Measurements from ENCODE around the gene PSMB7.

The PSMB7 gene

GRCh38 chr9:124347206-124347967 is 67.9 kb downstream of the PSMB7 start:
- no peak for TF ChIP-seq CTCF (conservative IDR thresholded peaks at IDR 0.05; ENCODE audit: control insufficient read depth, insufficient read depth, low read depth, low read length)
- H3K4me3 ChIP-seq (ENCODE audit: control insufficient read depth, low read depth, low read length), result no peak overlapping the region
- no peak for DNase-seq (ENCODE audit: low read depth)

- DNase-seq (ENCODE audit: low read depth), result no peak
- no peak for TF ChIP-seq CTCF (conservative IDR thresholded peaks at IDR 0.05; ENCODE audit: control insufficient read depth, insufficient read depth, low read depth, low read length)
- H3K4me3 ChIP-seq (ENCODE audit: control insufficient read depth, low read depth, low read length), result no peak overlapping the region
These were observed 68.7 kb downstream of the PSMB7 start for GRCh38 chr9:124346347-124347163.

GRCh38 chr9:124345751-124346281 is 69.4 kb downstream of the PSMB7 start:
- DNase-seq (ENCODE audit: low read depth), result no peak
- no peak for TF ChIP-seq CTCF (conservative IDR thresholded peaks at IDR 0.05; ENCODE audit: control insufficient read depth, insufficient read depth, low read depth, low read length)
- no peak overlapping the region for H3K4me3 ChIP-seq (ENCODE audit: control insufficient read depth, low read depth, low read length)

GRCh38 chr9:124345063-124345462 is 70.2 kb downstream of the PSMB7 start:
- no peak overlapping the region for H3K4me3 ChIP-seq (ENCODE audit: control insufficient read depth, low read depth, low read length)
- no peak for TF ChIP-seq CTCF (conservative IDR thresholded peaks at IDR 0.05; ENCODE audit: control insufficient read depth, insufficient read depth, low read depth, low read length)
- DNase-seq (ENCODE audit: low read depth), result no peak

GRCh38 chr9:124344291-124345050 is 70.8 kb downstream of the PSMB7 start:
- DNase-seq (ENCODE audit: low read depth), result no peak
- H3K4me3 ChIP-seq (ENCODE audit: control insufficient read depth, low read depth, low read length), result no peak overlapping the region

More at GRCh38 chr9:124344291-124345050, 70.8 kb downstream of the PSMB7 start:
- TF ChIP-seq CTCF (conservative IDR thresholded peaks at IDR 0.05; ENCODE audit: control insufficient read depth, insufficient read depth, low read depth, low read length), result no peak
